ENCODE measurements around the gene INPP4B.

- TF ChIP-seq JUND (IDR thresholded peaks at IDR 0.05) (no peak), RAD21 (IDR thresholded peaks at IDR 0.05; ENCODE audit: low read length) (no peak), TCF12 (IDR thresholded peaks at IDR 0.05) (no peak), MXI1 (IDR thresholded peaks at IDR 0.05; ENCODE audit: low read depth, low read length) (no peak), CTCF (IDR thresholded peaks at IDR 0.05) (no peak)
- TF ChIP-seq, protein P1, sequence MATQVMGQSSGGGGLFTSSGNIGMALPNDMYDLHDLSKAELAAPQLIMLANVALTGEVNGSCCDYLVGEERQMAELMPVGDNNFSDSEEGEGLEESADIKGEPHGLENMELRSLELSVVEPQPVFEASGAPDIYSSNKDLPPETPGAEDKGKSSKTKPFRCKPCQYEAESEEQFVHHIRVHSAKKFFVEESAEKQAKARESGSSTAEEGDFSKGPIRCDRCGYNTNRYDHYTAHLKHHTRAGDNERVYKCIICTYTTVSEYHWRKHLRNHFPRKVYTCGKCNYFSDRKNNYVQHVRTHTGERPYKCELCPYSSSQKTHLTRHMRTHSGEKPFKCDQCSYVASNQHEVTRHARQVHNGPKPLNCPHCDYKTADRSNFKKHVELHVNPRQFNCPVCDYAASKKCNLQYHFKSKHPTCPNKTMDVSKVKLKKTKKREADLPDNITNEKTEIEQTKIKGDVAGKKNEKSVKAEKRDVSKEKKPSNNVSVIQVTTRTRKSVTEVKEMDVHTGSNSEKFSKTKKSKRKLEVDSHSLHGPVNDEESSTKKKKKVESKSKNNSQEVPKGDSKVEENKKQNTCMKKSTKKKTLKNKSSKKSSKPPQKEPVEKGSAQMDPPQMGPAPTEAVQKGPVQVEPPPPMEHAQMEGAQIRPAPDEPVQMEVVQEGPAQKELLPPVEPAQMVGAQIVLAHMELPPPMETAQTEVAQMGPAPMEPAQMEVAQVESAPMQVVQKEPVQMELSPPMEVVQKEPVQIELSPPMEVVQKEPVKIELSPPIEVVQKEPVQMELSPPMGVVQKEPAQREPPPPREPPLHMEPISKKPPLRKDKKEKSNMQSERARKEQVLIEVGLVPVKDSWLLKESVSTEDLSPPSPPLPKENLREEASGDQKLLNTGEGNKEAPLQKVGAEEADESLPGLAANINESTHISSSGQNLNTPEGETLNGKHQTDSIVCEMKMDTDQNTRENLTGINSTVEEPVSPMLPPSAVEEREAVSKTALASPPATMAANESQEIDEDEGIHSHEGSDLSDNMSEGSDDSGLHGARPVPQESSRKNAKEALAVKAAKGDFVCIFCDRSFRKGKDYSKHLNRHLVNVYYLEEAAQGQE (IDR thresholded peaks at IDR 0.05; ENCODE audit: low read depth, low read length) = no peak
Measured at GRCh38 chr4:142144813-142145212, 701.3 kb downstream of the INPP4B start.
